ENCODE data around the gene RGS9BP.

DNA sequence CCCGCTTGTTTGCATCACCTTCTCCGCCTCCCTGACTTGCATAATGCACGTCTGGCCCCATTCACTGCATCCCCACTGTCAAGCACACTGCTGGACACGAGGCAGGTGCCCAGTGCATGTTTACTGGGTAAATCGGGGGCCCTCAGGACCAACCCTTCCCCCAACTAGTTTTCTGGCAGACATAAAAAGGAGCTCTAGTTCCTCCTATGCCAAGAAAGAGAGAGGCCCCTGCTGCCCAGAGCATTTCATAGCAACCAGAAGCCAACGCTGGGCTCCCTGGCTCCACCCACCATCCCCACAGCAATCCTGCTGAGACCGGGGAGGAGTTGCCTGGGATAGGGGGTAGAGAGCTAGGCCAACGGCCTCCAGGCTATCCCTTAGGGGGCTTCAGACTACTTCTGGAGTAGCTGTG, 23.9 kb upstream of the RGS9BP start:
- TF ChIP-seq EP300 (IDR thresholded peaks at IDR 0.05) (no peak), POLR2AphosphoS5 (IDR thresholded peaks at IDR 0.05) (no peak), POLR2A (IDR thresholded peaks at IDR 0.05) (no peak)
- TF ChIP-seq, protein P1, sequence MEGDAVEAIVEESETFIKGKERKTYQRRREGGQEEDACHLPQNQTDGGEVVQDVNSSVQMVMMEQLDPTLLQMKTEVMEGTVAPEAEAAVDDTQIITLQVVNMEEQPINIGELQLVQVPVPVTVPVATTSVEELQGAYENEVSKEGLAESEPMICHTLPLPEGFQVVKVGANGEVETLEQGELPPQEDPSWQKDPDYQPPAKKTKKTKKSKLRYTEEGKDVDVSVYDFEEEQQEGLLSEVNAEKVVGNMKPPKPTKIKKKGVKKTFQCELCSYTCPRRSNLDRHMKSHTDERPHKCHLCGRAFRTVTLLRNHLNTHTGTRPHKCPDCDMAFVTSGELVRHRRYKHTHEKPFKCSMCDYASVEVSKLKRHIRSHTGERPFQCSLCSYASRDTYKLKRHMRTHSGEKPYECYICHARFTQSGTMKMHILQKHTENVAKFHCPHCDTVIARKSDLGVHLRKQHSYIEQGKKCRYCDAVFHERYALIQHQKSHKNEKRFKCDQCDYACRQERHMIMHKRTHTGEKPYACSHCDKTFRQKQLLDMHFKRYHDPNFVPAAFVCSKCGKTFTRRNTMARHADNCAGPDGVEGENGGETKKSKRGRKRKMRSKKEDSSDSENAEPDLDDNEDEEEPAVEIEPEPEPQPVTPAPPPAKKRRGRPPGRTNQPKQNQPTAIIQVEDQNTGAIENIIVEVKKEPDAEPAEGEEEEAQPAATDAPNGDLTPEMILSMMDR (IDR thresholded peaks at IDR 0.05): no peak
